Trophoblast cell (in vitro differentiated cells and primary cell): ENCODE results near the gene ZC3H12A.

Source experiments
- DNase-seq, 2 donors: peaks; one replicate each; pipeline ENCODE4 v3.0.0-alpha.2; 2016
- H2AFZ ChIP-seq: 2 replicates; pipeline ENCODE4 v1.6.1; 2013; ENCODE audit warnings: low read length, moderate library complexity, mild to moderate bottlenecking; ENCODE audit not compliant: insufficient read depth, poor library complexity
- H2AK5ac ChIP-seq: 2 replicates; pipeline ENCODE4 v1.6.1; 2013; ENCODE audit warnings: mild to moderate bottlenecking, low read length
- H2BK120ac ChIP-seq: 2 replicates; pipeline ENCODE4 v1.6.1; 2013; ENCODE audit warnings: low read length, mild to moderate bottlenecking, moderate library complexity; ENCODE audit not compliant: insufficient read depth, poor library complexity
- H2BK12ac ChIP-seq: 2 replicates; pipeline ENCODE4 v1.6.1; 2013; ENCODE audit warnings: mild to moderate bottlenecking, low read length, moderate library complexity
- H2BK5ac ChIP-seq: 2 replicates; pipeline ENCODE4 v1.6.1; 2013; ENCODE audit warnings: low read length, low read depth, moderate library complexity, mild to moderate bottlenecking; ENCODE audit not compliant: poor library complexity
- H3K14ac ChIP-seq: 2 replicates; pipeline ENCODE4 v1.6.1; 2013; ENCODE audit warnings: mild to moderate bottlenecking, low read length
- H3K18ac ChIP-seq: 2 replicates; pipeline ENCODE4 v1.6.1; 2013; ENCODE audit warnings: mild to moderate bottlenecking, low read length
- H3K23ac ChIP-seq: 2 replicates; pipeline ENCODE4 v1.6.1; 2013; ENCODE audit warnings: low read length
- H3K27ac ChIP-seq: 2 replicates; pipeline ENCODE4 v1.5.1; 2013; ENCODE audit warnings: low read depth, mild to moderate bottlenecking, inconsistent platforms, low read length, moderate library complexity
- H3K27me3 ChIP-seq: 2 replicates; pipeline ENCODE4 v1.6.1; 2013; ENCODE audit warnings: inconsistent platforms, mild to moderate bottlenecking, low read length, moderate library complexity; ENCODE audit not compliant: insufficient read depth
- H3K36me3 ChIP-seq, 2 experiments: 1 replicate in 1 of 2; 2 replicates in 1 of 2; pipeline ENCODE4 v1.6.1; 2013; ENCODE audit warnings: low read length in 2 of 2, mild to moderate bottlenecking in 2 of 2, moderate library complexity in 1 of 2; ENCODE audit not compliant: insufficient read depth in 2 of 2, control insufficient read depth in 1 of 2
- H3K4ac ChIP-seq: 2 replicates; pipeline ENCODE4 v1.6.1; 2013; ENCODE audit warnings: low read depth, mild to moderate bottlenecking, low read length, moderate library complexity
- H3K4me1 ChIP-seq, 2 experiments: 1 replicate in 1 of 2; 2 replicates in 1 of 2; pipeline ENCODE4 v1.6.1; 2013; ENCODE audit warnings: low read length in 2 of 2, mild to moderate bottlenecking in 2 of 2, moderate library complexity in 1 of 2; ENCODE audit not compliant: insufficient read depth in 2 of 2, control insufficient read depth in 1 of 2
- H3K4me2 ChIP-seq: 2 replicates; pipeline ENCODE4 v1.6.1; 2013; ENCODE audit warnings: inconsistent platforms, mild to moderate bottlenecking, low read length, moderate library complexity
- H3K4me3 ChIP-seq: 2 replicates; pipeline ENCODE4 v1.5.1; 2013; ENCODE audit warnings: mild to moderate bottlenecking, low read depth, low read length, inconsistent platforms
- H3K79me1 ChIP-seq: one replicate; pipeline ENCODE4 v1.6.1; 2013; ENCODE audit warnings: low read length
- H3K79me2 ChIP-seq: 2 replicates; pipeline ENCODE4 v1.6.1; 2013; ENCODE audit warnings: low read length, mild to moderate bottlenecking; ENCODE audit not compliant: control insufficient read depth, insufficient read depth, poor library complexity
- H3K9ac ChIP-seq: 2 replicates; pipeline ENCODE4 v1.6.1; 2013; ENCODE audit warnings: mild to moderate bottlenecking, low read length
- H3K9me3 ChIP-seq: 2 replicates; pipeline ENCODE4 v1.6.1; 2013; ENCODE audit warnings: low read depth, mild to moderate bottlenecking, control low read depth, inconsistent platforms, low read length; ENCODE audit not compliant: insufficient read depth
- H4K12ac ChIP-seq: 2 replicates; pipeline ENCODE4 v1.6.1; 2013; ENCODE audit warnings: low read depth, mild to moderate bottlenecking, low read length, moderate library complexity
- H4K8ac ChIP-seq: 2 replicates; pipeline ENCODE4 v1.6.1; 2013; ENCODE audit warnings: low read depth, mild to moderate bottlenecking, low read length, moderate library complexity
- H4K91ac ChIP-seq: one replicate; pipeline ENCODE4 v1.6.1; 2013; ENCODE audit warnings: low read depth, mild to moderate bottlenecking, low read length, moderate library complexity
- WGBS: extraction: QIAGEN DNeasy Blood & Tissue Kit; methylation state at CpG from one replicate; pipeline ENCODE4 v1.1.7; 2013; ENCODE audit warnings: missing lambda C conversion rate; ENCODE audit not compliant: insufficient read length, insufficient coverage; ENCODE audit errors: extremely low coverage; 5-methylcytosine and 5-hydroxymethylcytosine counted together

ZC3H12A gene

GRCh38 chr1:37474697-37475379 is 458 bp downstream of the ZC3H12A start:
- Histone ChIP-seq H3K4ac (peak overlapping the region; percentile 94), H2AK5ac (peak overlapping the region; percentile 42), H3K79me1 (peaks cover 56% of the 10 kb centered on the region), H3K9ac (peak overlapping the region; percentile 78), H3K27me3 (no peaks in the 10 kb centered on the region), H3K4me1 (peaks cover 63 to 74% of the 10 kb centered on the region in 2 experiments), H2BK5ac (peak overlapping the region; percentile 80), H3K18ac (peak overlapping the region; percentile 70), H4K91ac (peak overlapping the region; percentile 78), H3K9me3 (no peaks in the 10 kb centered on the region), H4K12ac (peak overlapping the region; percentile 35), H3K4me3 (peak overlapping the region; percentile 77), H2AFZ (no peak overlapping the region), H2BK120ac (peak overlapping the region; percentile 86), H3K23ac (peak overlapping the region; percentile 11), H4K8ac (peak overlapping the region; percentile 40), H2BK12ac (peak overlapping the region; percentile 41), H3K14ac (peak overlapping the region; percentile 82), H3K79me2 (peaks cover 29% of the 10 kb centered on the region), H3K27ac (peak overlapping the region; percentile 94), H3K36me3 (peaks cover 34 to 36% of the 10 kb centered on the region in 2 experiments), H3K4me2 (peak overlapping the region; percentile 78)
- peak in 1 of 2 donors; percentile 32 for DNase-seq
- no CpG with 5 or more reads among the region's 38 CpGs for WGBS

DNA sequence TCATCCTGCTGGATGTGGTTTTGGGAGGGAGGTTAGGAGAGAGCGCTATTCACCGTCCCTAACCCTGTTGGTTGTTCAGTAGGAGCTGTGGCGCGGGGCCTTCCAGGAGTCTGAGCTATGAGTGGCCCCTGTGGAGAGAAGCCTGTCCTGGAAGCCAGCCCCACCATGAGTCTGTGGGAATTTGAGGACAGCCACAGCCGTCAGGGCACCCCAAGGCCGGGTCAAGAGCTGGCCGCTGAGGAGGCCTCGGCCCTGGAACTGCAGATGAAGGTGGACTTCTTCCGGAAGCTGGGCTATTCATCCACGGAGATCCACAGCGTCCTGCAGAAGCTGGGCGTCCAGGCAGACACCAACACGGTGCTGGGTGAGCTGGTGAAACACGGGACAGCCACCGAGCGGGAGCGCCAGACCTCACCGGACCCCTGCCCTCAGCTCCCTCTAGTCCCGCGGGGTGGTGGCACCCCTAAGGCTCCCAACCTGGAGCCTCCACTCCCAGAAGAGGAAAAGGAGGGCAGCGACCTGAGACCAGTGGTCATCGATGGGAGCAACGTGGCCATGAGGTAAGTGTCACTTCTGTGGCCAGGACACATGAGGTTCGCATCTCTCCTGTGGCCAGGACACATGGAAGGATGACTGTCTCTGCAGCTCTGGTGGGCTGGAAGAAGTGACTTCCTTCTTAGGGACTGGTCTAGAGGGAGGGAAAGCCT is 1.2 kb downstream of the ZC3H12A start:
- no peak overlapping the region for H4K12ac ChIP-seq
- peak overlapping the region; percentile 13 for H2BK5ac ChIP-seq
- no peaks in the 10 kb centered on the region for H3K9me3 ChIP-seq
- peaks cover 29% of the 10 kb centered on the region for H3K79me2 ChIP-seq
- H3K23ac ChIP-seq: peak overlapping the region; percentile 11
- peak overlapping the region; percentile 1 for H3K9ac ChIP-seq
- WGBS: no CpG with 5 or more reads among the region's 24 CpGs
- peak overlapping the region; percentile 78 for H3K4me2 ChIP-seq
- no peaks in the 10 kb centered on the region for H3K27me3 ChIP-seq
- peak overlapping the region; percentile 82 for H3K14ac ChIP-seq
- peak overlapping the region; percentile 86 for H2BK120ac ChIP-seq
- peak overlapping the region; percentile 42 for H2AK5ac ChIP-seq
- peaks cover 40 to 43% of the 10 kb centered on the region in 2 experiments for H3K36me3 ChIP-seq
- peak overlapping the region; percentile 94 for H3K27ac ChIP-seq
- no peak overlapping the region for H2BK12ac ChIP-seq
- H3K18ac ChIP-seq: peak overlapping the region; percentile 70
- peaks cover 66 to 77% of the 10 kb centered on the region in 2 experiments for H3K4me1 ChIP-seq
- peak overlapping the region; percentile 63 for H3K4me3 ChIP-seq
- peak overlapping the region; percentile 43 for H4K8ac ChIP-seq
- DNase-seq: no peak
- peak overlapping the region; percentile 94 for H3K4ac ChIP-seq
- H4K91ac ChIP-seq: peak overlapping the region; percentile 34
- peaks cover 56% of the 10 kb centered on the region for H3K79me1 ChIP-seq
- no peak overlapping the region for H2AFZ ChIP-seq

- Histone ChIP-seq H4K8ac (peak overlapping the region; percentile 43), H3K4ac (peak overlapping the region; percentile 46), H2BK5ac (peak overlapping the region; percentile 54), H3K23ac (no peak overlapping the region), H3K4me1 (peaks cover 66 to 74% of the 10 kb centered on the region in 2 experiments), H2AK5ac (peak overlapping the region; percentile 81), H3K36me3 (peaks cover 46 to 48% of the 10 kb centered on the region in 2 experiments), H3K79me2 (peaks cover 29% of the 10 kb centered on the region), H3K9ac (no peak overlapping the region), H2AFZ (no peak overlapping the region), H3K4me3 (peak overlapping the region; percentile 63), H3K18ac (peak overlapping the region; percentile 47), H3K14ac (peak overlapping the region; percentile 64), H3K4me2 (peak overlapping the region; percentile 78), H2BK12ac (peak overlapping the region; percentile 32), H4K91ac (peak overlapping the region; percentile 4), H3K9me3 (no peaks in the 10 kb centered on the region), H4K12ac (no peak overlapping the region), H2BK120ac (peak overlapping the region; percentile 49), H3K27me3 (no peaks in the 10 kb centered on the region), H3K79me1 (peaks cover 56% of the 10 kb centered on the region), H3K27ac (peak overlapping the region; percentile 94)
- WGBS: no CpG with 5 or more reads among the region's 9 CpGs
- DNase-seq: no peak
Measured at GRCh38 chr1:37476087-37476452, 1.7 kb downstream of the ZC3H12A start.

GRCh38 chr1:37476460-37477197 is 2.2 kb downstream of the ZC3H12A start:
- Histone ChIP-seq H2BK5ac (peak overlapping the region; percentile 81), H3K14ac (peak overlapping the region; percentile 93), H3K4ac (peak overlapping the region; percentile 30), H4K8ac (peak overlapping the region; percentile 75), H3K4me2 (peak overlapping the region; percentile 78), H3K4me3 (peak overlapping the region; percentile 25), H3K79me1 (peaks cover 51% of the 10 kb centered on the region), H3K9ac (peak overlapping the region; percentile 38), H2AK5ac (peak overlapping the region; percentile 81), H3K23ac (no peak overlapping the region), H2BK12ac (peak overlapping the region; percentile 89), H4K12ac (peak overlapping the region; percentile 76), H3K9me3 (no peaks in the 10 kb centered on the region), H3K27ac (peak overlapping the region; percentile 94), H4K91ac (peak overlapping the region; percentile 97), H3K4me1 (peaks cover 60 to 69% of the 10 kb centered on the region in 2 experiments), H3K18ac (peak overlapping the region; percentile 76), H3K36me3 (peaks cover 51 to 54% of the 10 kb centered on the region in 2 experiments), H3K27me3 (no peaks in the 10 kb centered on the region), H2AFZ (peak overlapping the region; percentile 21), H3K79me2 (peaks cover 27% of the 10 kb centered on the region), H2BK120ac (peak overlapping the region; percentile 95)
- WGBS: no CpG with 5 or more reads among the region's 5 CpGs
- peak; percentile 47 to 58 for DNase-seq
